ENCODE measurements around the gene USHBP1.

USHBP1 gene

DNA sequence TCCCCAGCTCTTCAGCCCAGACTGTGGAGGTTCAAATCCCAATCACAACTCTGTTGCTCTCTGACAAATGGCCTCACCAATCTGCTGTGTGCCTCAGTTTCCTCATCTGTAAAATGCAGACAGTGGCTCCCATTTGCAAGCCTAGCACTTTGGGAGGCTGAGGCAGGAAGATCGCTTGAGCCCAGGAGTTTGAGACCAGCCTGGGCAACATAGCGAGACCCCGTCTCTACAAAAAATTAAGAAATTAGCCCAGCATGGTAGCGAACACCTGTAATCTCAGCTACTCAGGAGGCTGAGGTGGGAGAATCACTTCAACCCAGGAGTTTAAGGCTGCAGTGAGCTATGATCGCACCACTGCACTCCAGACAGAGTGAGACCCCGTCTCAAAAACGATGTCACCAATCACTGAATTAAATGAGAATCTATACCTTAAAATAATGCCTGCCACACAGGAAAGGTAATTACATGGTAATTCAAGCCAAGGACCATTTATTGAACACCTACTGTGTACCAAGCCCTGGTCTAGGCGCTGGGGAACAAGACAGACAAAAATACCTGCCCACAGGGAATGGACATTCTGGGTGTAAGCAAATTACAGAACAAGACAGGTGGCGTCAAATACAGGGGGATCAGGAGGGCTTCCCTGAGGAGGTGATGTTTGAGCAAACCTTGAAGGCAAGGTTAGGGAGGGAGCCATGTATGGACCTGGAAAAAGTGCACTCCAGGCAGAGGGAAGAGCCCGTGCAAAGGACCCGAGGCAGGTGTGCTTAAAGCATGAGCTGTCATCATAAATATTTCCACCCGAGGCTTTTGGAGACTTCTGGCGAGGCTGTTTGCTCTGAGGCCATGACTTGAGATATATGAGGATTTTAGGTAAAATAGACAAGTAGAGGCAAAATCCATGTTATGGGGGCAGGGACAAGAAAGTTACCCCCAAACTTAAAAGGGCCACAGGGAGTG lies 26.5 kb downstream of the USHBP1 start:
- DNase-seq (ENCODE audit: low read depth), result no peak

DNA sequence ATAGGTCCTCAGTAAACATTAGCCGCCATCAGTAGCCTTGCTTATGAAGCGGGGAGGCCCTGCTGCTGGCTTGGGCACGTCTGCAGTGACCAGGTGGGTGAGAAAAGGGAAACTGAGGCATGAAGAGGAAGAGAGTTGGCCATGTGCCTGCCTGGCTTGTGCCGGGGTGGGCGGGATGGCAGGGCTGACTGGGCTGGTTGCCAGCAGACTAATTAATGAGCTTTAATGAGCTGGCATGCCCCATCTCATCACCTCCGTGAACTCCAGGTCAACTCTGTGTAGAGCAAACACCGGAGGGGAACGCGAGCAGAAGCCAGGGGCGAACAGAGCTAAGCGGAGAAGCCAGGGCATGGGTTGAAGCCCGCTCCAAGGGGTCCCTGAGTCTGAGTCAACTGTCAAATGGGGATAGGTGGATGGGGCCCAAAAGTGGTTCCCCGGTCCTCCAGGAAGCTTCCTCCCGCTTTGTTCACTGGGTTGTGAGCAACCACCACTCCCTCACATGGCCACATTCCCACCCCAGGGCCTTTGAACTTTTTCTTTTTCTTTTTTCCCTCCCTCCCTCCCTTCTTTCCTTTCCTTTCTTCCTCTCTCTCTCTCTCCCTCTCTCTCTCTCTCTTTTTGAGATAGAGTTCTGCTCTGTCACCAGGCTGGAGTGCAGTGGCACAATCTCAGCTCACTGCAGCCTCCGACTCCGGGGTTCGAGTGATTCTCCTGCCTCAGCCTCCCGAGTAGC lies 27.6 kb downstream of the USHBP1 start:
- no peak for DNase-seq (ENCODE audit: low read depth)

DNA sequence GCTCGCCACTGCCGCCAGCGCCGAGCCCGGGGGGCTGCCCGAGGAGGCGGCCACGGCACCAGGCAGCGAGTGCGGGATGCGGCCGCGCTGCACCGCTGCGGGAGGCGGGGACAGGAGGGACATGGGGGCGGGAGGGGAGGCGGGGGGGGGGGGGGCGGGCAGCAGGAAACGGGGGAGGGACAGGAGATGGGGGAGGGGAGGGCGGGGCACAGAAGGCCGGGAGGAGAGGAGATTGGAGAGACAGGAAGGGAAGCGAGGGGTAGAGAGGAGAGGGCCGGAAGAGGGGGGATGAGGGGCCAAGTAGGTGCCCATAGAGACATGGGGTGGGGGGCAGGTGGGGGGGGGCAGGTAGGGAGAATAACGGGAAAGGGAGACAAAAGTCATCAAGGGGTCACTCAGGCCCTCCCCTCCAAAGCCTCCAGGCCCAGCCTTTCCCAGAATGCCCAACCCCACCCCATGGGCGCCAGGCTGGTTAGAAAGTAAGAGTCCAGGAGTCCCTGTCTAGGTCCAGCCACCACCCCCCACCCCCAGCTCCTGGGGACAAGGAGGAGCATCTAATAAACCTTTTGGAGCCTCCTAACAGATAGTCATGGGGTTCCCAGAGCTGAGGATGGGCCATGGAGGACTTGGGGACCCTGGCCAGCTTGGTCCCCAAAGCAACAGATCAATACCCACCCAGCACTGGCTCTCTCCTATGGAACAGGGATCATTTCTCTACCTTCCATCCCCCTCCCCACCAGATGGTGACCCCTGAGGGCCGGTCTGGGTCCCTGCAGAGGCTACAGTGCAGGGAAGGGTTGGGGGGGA lies 28.4 kb downstream of the USHBP1 start:
- DNase-seq (ENCODE audit: low read depth), result no peak

DNA sequence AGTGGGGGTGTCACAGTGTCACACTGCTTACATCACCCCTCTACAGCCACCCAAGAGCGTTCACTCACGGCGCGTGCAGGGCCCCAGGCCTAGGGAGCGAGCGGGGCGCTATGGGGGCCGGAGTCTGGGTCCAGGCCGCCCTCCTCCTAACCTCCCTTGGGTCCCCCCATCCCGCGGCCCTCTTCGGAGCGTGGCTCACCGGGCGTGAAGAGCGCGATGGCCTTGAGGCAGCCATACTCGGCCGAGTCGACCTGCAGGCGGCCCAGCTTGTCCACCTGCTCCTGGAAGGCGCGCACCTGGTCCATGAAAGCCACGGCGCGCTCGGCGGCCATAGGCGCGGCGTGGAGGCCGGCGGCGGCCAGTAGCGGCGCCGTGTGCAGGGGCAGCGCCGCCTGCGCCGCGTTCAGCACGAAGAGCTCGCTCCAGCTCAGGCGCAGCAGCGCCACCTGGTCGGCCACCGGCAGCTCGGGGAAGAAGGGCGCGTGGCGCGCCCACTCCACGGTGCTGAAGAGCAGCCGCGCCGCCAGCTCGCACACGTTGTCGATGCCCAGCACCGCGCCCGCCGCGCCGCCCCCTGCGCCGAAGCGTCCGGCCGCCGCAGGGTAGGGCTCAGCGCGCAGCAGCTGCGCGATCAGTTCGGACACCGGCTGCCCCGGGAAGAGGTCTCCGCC lies 29.1 kb downstream of the USHBP1 start:
- peak; percentile 48 for DNase-seq (ENCODE audit: low read depth)

DNA sequence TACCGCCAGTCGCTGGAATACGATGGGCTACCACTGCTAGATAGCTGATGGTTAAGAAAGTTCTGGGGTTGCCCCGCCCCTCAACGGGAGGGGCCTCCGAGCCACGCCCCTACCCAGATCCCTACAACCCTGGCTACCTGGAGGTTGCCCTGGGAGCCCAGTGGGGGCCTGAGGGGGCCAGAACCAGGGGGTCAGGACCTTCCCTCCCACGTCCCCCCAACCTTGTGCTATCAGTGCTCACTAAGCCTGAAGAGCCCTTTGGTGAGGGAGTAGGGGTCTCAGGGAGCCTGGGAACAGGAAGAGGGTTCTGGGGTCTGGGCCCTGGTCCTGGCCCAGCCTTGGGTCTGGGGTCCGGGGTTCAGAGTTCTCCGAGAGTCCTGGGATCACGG lies 29.6 kb downstream of the USHBP1 start:
- no peak for DNase-seq (ENCODE audit: low read depth)

DNA sequence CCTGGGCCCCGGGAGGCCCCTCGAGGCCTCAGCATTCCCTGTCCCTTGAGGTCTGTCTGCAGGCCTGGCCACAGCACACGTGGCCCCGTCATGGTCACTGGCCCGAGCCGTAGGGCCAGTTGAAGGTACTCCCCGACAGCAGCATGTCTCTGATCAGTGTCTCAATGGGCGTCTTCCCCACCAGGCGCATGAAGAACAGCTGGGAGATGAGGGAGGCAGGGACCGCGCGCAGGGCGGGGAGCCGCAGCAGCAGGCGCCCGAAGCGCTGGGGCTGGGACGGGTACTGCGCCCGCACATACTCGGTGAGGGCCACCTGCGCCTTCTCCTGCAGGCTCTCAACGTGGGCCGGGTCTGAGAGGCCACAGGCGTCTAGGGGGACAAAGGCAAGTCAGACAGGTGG lies 32.3 kb downstream of the USHBP1 start:
- no peak for DNase-seq (ENCODE audit: low read depth)

DNA sequence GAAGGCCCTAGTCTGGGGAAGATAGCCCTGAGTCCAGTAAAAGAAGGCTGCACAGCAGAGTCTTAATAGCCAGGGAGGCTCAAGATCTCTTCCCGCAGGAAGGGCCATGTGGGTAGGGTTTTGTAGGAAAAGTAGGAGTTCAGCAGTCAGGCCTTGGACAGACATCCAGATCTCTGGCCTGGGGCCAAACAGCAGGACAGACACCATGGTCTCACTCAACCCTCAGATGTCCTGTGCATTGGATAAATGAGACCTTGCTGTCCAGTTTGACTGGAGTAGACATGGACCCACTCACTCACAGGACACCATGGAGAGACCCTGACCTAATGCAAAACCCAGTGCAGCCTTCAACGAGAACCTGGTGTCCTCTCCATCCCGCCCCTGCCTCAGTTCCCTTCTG lies 34.7 kb downstream of the USHBP1 start:
- no peak for DNase-seq (ENCODE audit: low read depth)

DNA sequence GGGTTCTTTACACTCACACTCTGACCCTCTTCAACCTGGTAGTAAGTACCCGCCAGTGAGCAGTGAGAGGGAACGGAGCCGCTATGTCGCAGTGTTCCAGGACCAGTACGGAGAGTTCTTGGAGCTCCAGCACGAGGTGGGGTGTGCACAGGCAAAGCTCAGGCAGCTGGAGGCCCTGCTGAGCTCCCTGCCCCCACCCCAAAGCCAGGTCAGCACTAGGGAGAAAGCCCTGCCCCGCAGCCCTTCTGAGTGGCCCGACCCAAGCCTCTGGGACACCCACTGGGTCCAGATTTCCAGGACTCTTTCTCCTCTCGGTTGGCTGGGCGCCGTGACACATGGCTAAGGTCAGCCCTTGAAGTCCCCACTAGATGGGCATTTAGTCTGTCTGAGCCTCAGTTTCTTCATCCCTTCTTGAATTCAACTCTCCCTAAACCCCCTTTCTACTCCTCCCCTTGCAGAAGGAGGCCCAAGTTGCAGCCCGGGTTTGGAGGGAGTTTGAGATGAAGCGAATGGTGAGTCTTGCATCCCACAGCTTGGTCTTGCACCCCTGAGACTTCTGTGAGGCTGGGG lies 36.7 kb downstream of the USHBP1 start:
- no peak for DNase-seq (ENCODE audit: low read depth)

DNA sequence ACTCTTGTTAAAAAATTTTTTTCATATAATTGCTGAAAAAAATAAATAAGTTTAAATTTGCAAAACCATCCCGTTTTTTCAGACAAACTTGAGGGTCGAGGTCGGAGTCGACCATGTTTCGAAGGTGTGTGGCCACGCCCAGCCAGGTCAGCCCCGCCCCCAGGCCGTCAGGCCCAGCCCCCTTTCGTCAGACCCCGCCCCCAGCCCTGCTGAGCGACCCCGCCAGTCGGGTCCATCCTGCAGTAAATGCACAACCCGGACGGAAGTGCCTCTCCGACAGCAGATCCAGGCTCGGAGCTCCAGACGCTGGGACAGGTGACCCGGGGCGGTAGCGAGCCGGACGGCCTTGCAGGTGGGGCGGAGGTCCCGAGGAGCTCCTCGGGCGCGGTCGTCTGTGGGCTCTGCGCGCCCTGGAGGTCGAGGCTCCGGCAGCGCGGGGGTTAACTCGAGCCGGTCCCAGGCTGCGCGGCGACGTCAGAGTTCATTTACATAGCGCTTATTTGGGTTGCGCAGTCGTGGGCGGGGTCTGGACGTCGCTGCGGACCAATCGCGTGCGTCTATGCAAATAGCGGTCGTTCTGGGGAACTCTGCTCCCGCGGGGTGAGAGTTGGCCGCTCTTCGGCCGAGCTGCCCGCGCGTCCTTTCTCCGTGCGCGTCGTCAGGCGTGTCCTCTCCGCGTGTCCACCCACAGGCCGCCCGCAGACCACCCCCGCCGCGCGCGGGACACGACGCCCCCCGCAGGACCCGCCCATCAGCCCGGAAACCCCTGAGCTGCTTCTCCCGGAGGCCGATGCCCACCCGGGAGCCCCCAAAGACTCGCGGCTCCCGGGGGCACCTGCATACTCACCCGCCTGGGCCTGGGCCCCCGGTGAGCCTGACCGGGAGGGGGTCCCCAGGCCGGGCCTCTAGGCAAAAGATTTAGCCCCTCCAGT lies 38.3 kb downstream of the USHBP1 start, which contains the start of gene OCEL1:
TSS of gene OCEL1 (plus strand) at position 225 of the 932 bp plus-strand sequence. CDS start at position 247, 22 bp downstream.
- DNase-seq (ENCODE audit: low read depth), result peak; percentile 94

DNA sequence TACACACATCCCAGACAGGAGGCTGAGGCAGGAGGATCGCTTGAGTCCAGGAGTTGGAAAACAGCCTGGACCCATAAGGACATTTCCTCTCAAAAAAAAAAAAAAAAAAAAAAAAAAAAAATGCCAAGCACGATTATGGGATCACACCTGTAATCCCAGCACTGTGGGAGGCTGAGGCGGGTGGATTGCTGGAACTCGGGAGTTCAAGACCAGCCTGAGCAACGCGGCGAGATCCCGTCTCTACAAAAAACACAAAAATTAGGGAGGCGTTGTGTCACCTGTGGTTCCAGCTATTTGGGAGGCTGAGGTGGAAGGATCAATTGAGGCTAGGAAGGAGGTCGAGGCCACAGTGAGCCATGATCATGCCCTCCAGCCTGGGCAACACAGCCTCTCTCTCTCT lies 39.5 kb downstream of the USHBP1 start:
- no peak for DNase-seq (ENCODE audit: low read depth)

DNA sequence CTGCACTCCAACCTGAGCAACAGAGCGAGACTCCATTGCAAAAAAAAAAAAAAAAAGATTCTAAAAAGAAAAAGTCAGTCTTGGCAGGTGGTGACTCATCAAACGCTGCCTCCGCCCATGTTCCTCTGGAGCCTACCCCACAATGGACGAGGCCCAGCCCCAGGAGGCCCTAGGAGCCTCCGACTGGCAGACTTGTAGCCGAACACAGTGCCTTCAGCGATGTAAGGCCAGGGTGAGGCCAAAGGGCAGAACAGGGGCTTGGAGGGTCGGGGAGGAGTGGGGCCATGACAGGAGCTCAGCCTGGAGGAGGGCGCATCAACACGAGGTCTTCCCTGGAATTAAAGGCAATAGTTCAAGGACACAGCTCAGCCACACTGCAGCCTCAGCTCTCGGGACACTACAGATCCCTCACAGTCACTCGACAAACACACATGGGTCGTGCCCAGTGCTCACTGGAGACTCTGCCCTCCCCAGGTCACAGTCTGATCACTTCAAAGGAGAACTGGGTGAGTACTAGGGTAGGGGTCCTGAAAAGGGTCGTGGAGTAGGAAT lies 44.3 kb downstream of the USHBP1 start:
- no peak for DNase-seq (ENCODE audit: low read depth)

DNA sequence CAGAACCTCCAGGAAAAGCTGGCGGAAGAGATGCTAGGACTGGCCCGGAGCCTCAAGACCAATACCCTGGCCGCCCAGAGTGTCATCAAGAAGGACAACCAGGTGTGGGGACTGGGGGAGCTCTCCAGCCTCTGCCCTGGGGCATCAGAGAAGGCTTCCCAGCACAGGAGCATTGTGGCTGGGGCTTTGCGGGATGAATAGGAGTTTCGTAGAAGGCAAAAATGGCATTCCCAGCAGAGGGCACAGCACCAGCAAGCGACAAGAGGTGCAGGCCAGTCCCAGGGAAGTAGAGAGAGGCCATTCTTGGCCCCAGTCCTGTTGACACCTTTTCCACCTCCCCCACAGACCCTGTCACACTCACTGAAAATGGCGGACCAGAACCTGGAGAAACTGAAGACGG lies 45.3 kb downstream of the USHBP1 start:
- no peak for DNase-seq (ENCODE audit: low read depth)

DNA sequence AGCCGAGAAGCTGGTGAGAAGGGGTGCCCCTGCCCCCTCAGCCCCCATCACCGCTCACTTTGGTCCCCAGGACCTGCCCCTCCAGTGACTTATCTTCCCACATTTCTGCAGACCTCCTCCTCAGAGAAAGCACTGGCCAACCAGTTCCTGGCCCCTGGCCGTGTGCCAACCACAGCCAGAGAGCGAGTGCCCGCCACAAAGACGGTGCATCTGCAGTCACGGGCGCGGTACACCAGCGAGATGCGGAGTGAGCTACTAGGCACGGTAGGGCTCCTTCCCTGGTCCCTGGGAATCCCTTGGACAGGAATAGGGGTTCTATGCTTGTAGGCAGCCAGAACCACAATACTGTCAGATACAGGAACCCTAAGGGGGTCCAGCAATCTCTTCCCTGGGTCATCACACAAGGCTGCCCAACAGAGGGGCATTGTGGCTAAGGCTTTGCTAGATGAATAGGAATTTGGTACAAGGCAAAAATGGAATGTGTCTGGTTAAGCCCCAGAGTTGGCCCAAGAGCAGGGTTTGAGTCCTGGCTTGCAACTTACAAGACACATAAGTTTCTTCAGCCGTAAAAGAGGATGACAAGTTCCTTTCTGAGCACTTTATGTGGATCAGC lies 48.4 kb downstream of the USHBP1 start:
- no peak for DNase-seq (ENCODE audit: low read depth)

DNA sequence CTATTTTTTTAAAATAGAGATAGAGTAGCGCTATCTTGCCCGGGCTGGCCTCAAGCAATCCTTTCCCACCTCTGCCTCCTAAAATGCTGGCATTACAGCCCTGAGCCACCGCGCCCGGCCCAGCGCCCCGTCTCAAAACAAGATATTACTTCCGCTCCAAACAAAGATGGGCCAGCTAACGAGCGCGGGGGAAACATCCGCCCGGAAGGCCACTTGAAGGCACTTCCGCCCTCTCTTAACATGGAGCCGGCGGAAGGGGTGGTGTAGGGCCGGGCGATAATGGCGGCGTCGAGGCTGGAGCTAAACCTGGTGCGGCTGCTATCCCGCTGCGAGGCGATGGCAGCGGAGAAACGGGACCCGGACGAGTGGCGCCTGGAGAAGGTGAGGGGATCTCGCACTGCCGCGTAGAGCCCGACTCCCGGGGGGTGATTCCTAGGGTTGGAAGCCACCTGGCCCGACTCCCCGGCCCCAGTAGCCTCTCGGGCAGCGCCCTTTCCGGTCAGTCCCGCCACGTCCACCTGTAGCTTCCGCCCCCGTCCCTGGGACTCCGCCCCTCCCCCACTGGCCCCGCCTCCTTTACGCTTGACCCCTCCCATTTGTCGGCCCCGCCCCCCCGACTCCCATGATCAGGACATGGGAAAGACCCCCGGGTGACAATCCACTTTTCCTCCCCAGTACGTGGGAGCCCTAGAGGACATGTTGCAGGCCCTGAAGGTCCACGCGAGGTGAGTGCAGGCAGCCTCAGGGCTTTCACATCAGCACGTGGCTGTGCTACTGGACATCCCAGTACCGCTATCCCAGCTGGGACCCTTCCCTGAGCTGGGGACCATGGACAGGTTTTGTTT lies 49.2 kb downstream of the USHBP1 start, which contains the start of gene USE1:
TSS of gene USE1 (plus strand) at position 231 of the 845 bp plus-strand sequence. CDS start at position 280, 49 bp downstream.
- peak; percentile 73 for DNase-seq (ENCODE audit: low read depth)

DNA sequence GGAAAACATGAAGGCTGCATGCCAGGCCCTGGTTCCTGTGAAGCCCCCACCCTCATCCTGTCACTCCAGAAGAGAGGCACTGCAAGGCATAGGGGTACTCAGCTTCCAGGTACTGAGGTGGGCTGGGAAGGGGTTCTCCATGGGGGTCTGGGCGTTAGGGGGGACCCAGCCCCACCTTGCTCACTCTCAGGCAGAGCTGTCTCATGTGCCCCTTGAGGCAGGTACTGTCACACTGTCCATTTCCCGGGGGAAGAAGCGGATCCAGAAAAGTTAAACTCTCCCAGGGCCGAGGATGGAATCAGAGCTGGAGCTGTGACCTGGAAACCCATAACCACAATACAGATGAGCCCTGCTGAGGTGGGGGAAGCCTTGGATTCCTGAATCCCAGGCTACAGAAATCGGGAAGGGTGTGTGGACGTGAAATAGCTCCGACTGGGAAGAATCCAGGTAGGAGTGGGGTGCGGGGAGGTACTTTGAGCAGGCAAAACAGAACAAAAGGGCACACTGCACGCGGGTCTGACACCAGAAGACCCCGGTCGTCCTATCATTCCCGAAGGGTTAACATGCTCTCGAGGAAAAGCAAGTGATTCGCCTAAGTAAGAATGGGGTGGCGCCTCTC lies 49.9 kb downstream of the USHBP1 start:
- no peak for DNase-seq (ENCODE audit: low read depth)

DNA sequence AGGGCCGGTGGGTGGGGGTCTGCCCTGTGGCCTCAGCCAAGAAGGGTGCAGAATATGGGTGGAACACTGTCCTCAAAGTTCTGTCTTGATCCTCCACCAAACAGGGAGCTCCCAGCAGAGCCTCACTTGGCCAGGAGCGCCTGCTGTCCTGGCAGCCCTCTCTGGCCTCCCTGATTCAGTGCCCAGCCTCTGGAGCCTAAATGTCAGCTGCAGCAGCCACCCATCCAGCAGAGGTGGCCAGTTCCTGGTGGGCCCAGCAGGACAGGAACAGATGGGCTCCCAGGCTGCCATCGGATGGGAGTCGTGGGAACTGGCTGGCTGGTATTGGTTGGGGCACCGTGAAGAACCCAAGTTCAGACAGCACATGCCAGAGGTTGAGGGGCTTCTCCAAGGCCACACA lies 51.2 kb downstream of the USHBP1 start:
- DNase-seq (ENCODE audit: low read depth), result no peak

DNA sequence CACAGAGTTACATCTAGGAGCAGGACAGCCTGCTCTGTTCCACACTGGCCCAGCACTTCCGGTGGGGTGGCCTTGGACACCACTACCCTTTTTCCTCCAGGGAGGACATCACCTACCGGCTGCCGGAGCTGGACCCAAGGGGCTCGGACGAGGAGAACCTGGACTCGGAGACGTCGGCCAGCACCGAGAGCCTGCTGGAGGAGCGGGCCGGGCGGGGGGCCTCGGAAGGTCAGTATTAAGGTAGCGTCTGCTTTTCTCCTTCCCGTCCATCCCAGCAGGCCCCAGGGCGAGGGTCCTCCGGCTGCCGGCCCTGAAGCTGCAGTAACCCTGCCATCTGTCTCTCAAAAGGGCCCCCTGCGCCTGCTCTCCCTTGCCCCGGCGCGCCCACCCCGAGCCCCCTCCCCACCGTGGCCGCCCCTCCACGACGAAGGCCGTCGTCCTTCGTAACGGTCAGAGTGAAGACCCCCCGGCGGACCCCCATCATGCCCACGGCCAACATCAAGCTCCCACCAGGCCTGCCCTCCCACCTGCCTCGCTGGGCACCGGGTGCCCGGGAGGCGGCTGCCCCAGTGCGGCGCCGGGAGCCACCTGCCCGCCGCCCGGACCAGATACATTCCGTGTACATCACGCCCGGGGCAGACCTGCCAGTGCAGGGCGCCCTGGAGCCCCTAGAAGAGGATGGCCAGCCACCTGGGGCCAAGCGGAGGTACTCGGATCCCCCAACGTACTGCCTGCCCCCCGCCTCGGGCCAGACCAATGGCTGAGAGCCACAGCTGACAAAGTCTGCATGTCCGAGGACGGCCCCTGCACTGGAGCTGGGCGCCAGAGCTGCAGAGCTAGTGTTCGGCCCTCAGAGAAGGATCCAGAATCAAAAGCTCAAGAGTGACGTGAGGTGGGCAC lies 52.7 kb downstream of the USHBP1 start:
- DNase-seq (ENCODE audit: low read depth), result no peak
